Hematopoietic multipotent progenitor cell treated with erythropoietin and hydrocortisone succinate and interleukin-3 and kit ligand, for 8 days (in vitro differentiated cells): ENCODE results near the gene PMCH.
"Not testable (repeated sequence)": the region's sequence is repeated elsewhere in the genome, so short reads cannot be mapped to it uniquely, and the experiment has no call there.

Experiments used
- DNase-seq: peaks from one replicate; pipeline ENCODE4 v3.0.0-alpha.2; 2015

PMCH gene

GRCh38 chr12:102197789-102198188 is at the start of gene PMCH:
PMCH (minus strand) TSS chr12:102197833; CDS start chr12:102197770, 63 bp downstream.
- no peak for DNase-seq

GRCh38 chr12:102240859-102241258 is 43.2 kb upstream of the PMCH start:
- not testable (repeated sequence) for DNase-seq

GRCh38 chr12:102234599-102234998 is 37.0 kb upstream of the PMCH start:
- DNase-seq: no peak

GRCh38 chr12:102232446-102232845 is 34.8 kb upstream of the PMCH start:
- DNase-seq: no peak

GRCh38 chr12:102232036-102232435 is 34.4 kb upstream of the PMCH start:
- DNase-seq: no peak

- no peak for DNase-seq
These were observed 30.3 kb upstream of the PMCH start for GRCh38 chr12:102227954-102228353.

- no peak for DNase-seq
These were observed 23.1 kb upstream of the PMCH start for GRCh38 chr12:102220736-102221135.

GRCh38 chr12:102215992-102216691 is 18.5 kb upstream of the PMCH start:
- DNase-seq: no peak

- no peak for DNase-seq
These were observed 6.4 kb upstream of the PMCH start for GRCh38 chr12:102204025-102204424.

GRCh38 chr12:102202556-102202955 is 4.9 kb upstream of the PMCH start:
- DNase-seq: no peak

- no peak for DNase-seq
These were observed 3.9 kb upstream of the PMCH start for GRCh38 chr12:102201436-102202061.

GRCh38 chr12:102195826-102196225 is 1.8 kb downstream of the PMCH start:
- no peak for DNase-seq

GRCh38 chr12:102182635-102183034 is 15.0 kb downstream of the PMCH start:
- DNase-seq: no peak

- no peak for DNase-seq
These were observed 22.9 kb downstream of the PMCH start for GRCh38 chr12:102174761-102175160.

GRCh38 chr12:102174117-102174516 is 23.5 kb downstream of the PMCH start:
- no peak for DNase-seq

- DNase-seq: no peak
These were observed 25.2 kb downstream of the PMCH start for GRCh38 chr12:102172436-102172835.

GRCh38 chr12:102171951-102172350 is 25.7 kb downstream of the PMCH start:
- no peak for DNase-seq

- DNase-seq: peak; percentile 49
These were observed 27.6 kb downstream of the PMCH start for GRCh38 chr12:102169922-102170621.

- DNase-seq: no peak
These were observed 29.6 kb downstream of the PMCH start for GRCh38 chr12:102167821-102168604.

- DNase-seq: no peak
These were observed 34.2 kb downstream of the PMCH start for GRCh38 chr12:102163383-102163782.

GRCh38 chr12:102155206-102155605 is 42.4 kb downstream of the PMCH start:
- DNase-seq: not testable (repeated sequence)

GRCh38 chr12:102147062-102147587 is 50.5 kb downstream of the PMCH start:
- not testable (repeated sequence) for DNase-seq
